DMS53 treated with DMSO at 0.1 percent for 48 hours (cell line): Measurements from ENCODE around the gene HID1.
"Not testable (repeated sequence)": the region's sequence is repeated elsewhere in the genome, so short reads cannot be mapped to it uniquely, and the experiment has no call there.

Experiments used
- DNase-seq: peaks from one replicate; lab custom pipeline; 2025; ENCODE audit not compliant: unreplicated experiment; lab: John Stamatoyannopoulos, UW

HID1 gene

GRCh38 chr17:74969501-74969900, 3.1 kb downstream of the HID1 start:
- DNase-seq = not testable (repeated sequence)

GRCh38 chr17:74968361-74968780, 4.2 kb downstream of the HID1 start:
- no peak for DNase-seq

GRCh38 chr17:74964988-74965622, 7.5 kb downstream of the HID1 start:
- DNase-seq = no peak

GRCh38 chr17:74964246-74964761, 8.3 kb downstream of the HID1 start:
- DNase-seq = no peak

GRCh38 chr17:74963656-74964055, 8.9 kb downstream of the HID1 start:
- DNase-seq = no peak

- no peak for DNase-seq
Measured at GRCh38 chr17:74962622-74963394, 9.8 kb downstream of the HID1 start.

GRCh38 chr17:74961657-74962350, 10.8 kb downstream of the HID1 start:
- DNase-seq = peak; percentile 80

GRCh38 chr17:74960570-74961342, 11.8 kb downstream of the HID1 start:
- DNase-seq = no peak

GRCh38 chr17:74959826-74960515, 12.6 kb downstream of the HID1 start:
- no peak for DNase-seq

- DNase-seq = peak; percentile 40
Measured at GRCh38 chr17:74957935-74958740, 14.4 kb downstream of the HID1 start.

GRCh38 chr17:74956093-74956492, 16.5 kb downstream of the HID1 start:
- no peak for DNase-seq

- no peak for DNase-seq
Measured at GRCh38 chr17:74954665-74955421, 17.7 kb downstream of the HID1 start.

GRCh38 chr17:74954115-74954514, 18.4 kb downstream of the HID1 start:
- no peak for DNase-seq

- DNase-seq = no peak
Measured at GRCh38 chr17:74953134-74953687, 19.3 kb downstream of the HID1 start.

GRCh38 chr17:74952431-74953133, 20.0 kb downstream of the HID1 start:
- DNase-seq = no peak

- DNase-seq = no peak
Measured at GRCh38 chr17:74951680-74952421, 20.7 kb downstream of the HID1 start.

GRCh38 chr17:74951065-74951464, 21.5 kb downstream of the HID1 start:
- no peak for DNase-seq
